ENCODE measurements around the gene CCDC187. TPM values are rescaled to one million over a fixed set of nuclear protein-coding genes. Genes with fewer than 3 reads are reported as not detected.

Gene CCDC187
- total and polyA plus RNA-seq, 2 of the 13 experiments (the other 11 are each of a cell fraction or from before 2014, with no cell fraction given): 0.03 to 0.13 TPM

DNA sequence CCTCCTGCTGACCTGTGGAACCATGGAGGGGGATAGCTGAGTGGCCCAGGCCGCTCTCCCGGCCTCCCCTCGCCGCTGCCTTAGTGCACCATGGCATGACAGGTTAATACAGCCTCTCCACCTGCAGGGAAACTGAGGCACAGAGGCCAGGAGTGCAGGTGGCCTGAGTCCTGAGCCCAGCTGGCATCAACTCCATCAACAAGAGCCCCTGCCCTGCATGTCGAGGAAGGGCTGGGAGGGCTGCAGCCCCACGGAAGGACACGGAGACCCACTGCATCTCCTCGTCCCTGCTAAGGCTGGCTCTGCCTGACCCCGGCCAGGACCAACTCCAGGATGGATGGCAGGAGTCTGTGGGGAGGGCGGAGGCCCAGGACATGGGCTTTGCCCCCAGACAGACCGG, 27.2 kb downstream of the CCDC187 start:
- Histone ChIP-seq H3K36me3 (replicated peaks in 1 of 2; ENCODE audit: control insufficient read depth in 1 of 2, insufficient read depth in 2 of 2, low read length in 2 of 2) (no peaks in the 10 kb centered on the region), H3K27ac (ENCODE audit: extremely low read length, insufficient read depth, low read length) (no peak overlapping the region), H3K79me2 (ENCODE audit: insufficient read depth, low read length) (no peaks in the 10 kb centered on the region), H3K4me2 (ENCODE audit: low read depth, low read length) (no peak overlapping the region), H3K4me1 (ENCODE audit: insufficient read depth, low read length) (no peaks in the 10 kb centered on the region), H3K9ac (ENCODE audit: insufficient read depth, low read depth, low read length) (no peak overlapping the region), H3K4me3 (replicated peaks in 1 of 3; ENCODE audit: insufficient read depth in 1 of 3, low read depth in 2 of 3, low read length in 3 of 3) (no peak overlapping the region), H3K9me3 (ENCODE audit: low read length) (no peaks in the 10 kb centered on the region), H3K27me3 (ENCODE audit: control insufficient read depth in 1 of 2, insufficient read depth in 2 of 2, low read length in 2 of 2) (peaks cover 14 to 78% of the 10 kb centered on the region in 2 experiments; a peak in 4 of 5 replicates), H2AFZ (ENCODE audit: low read length) (no peak overlapping the region), H4K20me1 (ENCODE audit: insufficient read depth, low read length) (0 out of 2 replicates have a peak, but pooled peaks cover 2% of the 10 kb centered on the region)
- no peak for DNase-seq (ENCODE audit: low spot score)
- WGBS (ENCODE audit: low lambda C conversion rate): 0% methylated on average over 2 of the region's 11 CpGs
- CTCF ChIA-PET (ENCODE audit: low intra/inter-chr PET ratio, low total read pairs): no interaction called here
- BruUV-seq (replicated peaks): no TSS peak
- in situ Hi-C loops (cut with HindIII; ENCODE audit: extremely low pct_ligation_motif_present, low pct_unique_long_range_greater_than_20kb) (no loop called here), intact Hi-C loops (cut with micrococcal nuclease; ENCODE audit: unreplicated experiment) (no loop called here)
- no peak for TF ChIP-seq ZNF552 (CRISPR knock-in tag; IDR thresholded peaks at IDR 0.05; ENCODE audit: borderline replicate concordance)
- no peak for TF ChIP-seq SALL1 (CRISPR knock-in tag; IDR thresholded peaks at IDR 0.05)
- TF ChIP-seq, protein P1, sequence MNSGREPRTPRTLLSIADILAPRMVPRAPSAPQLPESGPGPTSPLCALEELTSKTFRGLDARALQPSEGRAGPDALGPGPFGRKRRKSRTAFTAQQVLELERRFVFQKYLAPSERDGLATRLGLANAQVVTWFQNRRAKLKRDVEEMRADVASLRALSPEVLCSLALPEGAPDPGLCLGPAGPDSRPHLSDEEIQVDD (CRISPR knock-in tag; IDR thresholded peaks at IDR 0.05; ENCODE audit: borderline replicate concordance): no peak
- no peak for TF ChIP-seq ZNF34 (CRISPR knock-in tag; IDR thresholded peaks at IDR 0.05; ENCODE audit: borderline replicate concordance)
- TF ChIP-seq, protein P2, sequence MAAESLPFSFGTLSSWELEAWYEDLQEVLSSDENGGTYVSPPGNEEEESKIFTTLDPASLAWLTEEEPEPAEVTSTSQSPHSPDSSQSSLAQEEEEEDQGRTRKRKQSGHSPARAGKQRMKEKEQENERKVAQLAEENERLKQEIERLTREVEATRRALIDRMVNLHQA (CRISPR knock-in tag; IDR thresholded peaks at IDR 0.05): no peak
- TF ChIP-seq, protein P3, sequence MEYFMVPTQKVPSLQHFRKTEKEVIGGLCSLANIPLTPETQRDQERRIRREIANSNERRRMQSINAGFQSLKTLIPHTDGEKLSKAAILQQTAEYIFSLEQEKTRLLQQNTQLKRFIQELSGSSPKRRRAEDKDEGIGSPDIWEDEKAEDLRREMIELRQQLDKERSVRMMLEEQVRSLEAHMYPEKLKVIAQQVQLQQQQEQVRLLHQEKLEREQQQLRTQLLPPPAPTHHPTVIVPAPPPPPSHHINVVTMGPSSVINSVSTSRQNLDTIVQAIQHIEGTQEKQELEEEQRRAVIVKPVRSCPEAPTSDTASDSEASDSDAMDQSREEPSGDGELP (IDR thresholded peaks at IDR 0.05; ENCODE audit: borderline replicate concordance, low read depth): no peak
- TF ChIP-seq SOX5 (CRISPR knock-in tag; IDR thresholded peaks at IDR 0.05; ENCODE audit: borderline replicate concordance): no peak
- no peak for TF ChIP-seq SNAI1 (CRISPR knock-in tag; IDR thresholded peaks at IDR 0.05; ENCODE audit: borderline replicate concordance)
- no peak for TF ChIP-seq HNRNPUL1 (IDR thresholded peaks at IDR 0.05; ENCODE audit: low read depth, low read length)
- POLR2A ChIA-PET: no interaction called here
- ATAC-seq: no peak
- FAIRE-seq: no peak
